ENCODE data around the gene SCN5A. TPM values are rescaled to one million over a fixed set of nuclear protein-coding genes. Genes with fewer than 3 reads are reported as not detected.

SCN5A gene
- total and polyA plus RNA-seq, 2 of the 13 experiments (the other 11 are each of a cell fraction or from before 2014, with no cell fraction given), result 0.22 TPM; not detected in 1

GRCh38 chr3:38564631-38565338 lies 84.7 kb downstream of the SCN5A start:
- Histone ChIP-seq H3K27ac (ENCODE audit: extremely low read length, insufficient read depth, low read length) (no peak overlapping the region), H3K4me3 (replicated peaks in 1 of 3; ENCODE audit: insufficient read depth in 1 of 3, low read depth in 2 of 3, low read length in 3 of 3) (no peak overlapping the region), H3K79me2 (ENCODE audit: insufficient read depth, low read length) (no peaks in the 10 kb centered on the region), H3K9me3 (ENCODE audit: low read length) (no peaks in the 10 kb centered on the region), H2AFZ (ENCODE audit: low read length) (no peak overlapping the region), H4K20me1 (ENCODE audit: insufficient read depth, low read length) (peaks cover 2% of the 10 kb centered on the region; the same call in 1 of the 2 replicates), H3K4me1 (ENCODE audit: insufficient read depth, low read length) (no peaks in the 10 kb centered on the region), H3K36me3 (replicated peaks in 1 of 2; ENCODE audit: control insufficient read depth in 1 of 2, insufficient read depth in 2 of 2, low read length in 2 of 2) (no peaks in the 10 kb centered on the region), H3K27me3 (ENCODE audit: control insufficient read depth in 1 of 2, insufficient read depth in 2 of 2, low read length in 2 of 2) (peaks cover 1 to 22% of the 10 kb centered on the region in 2 experiments; a peak in 3 of 5 replicates), H3K9ac (ENCODE audit: insufficient read depth, low read depth, low read length) (no peak overlapping the region), H3K4me2 (ENCODE audit: low read depth, low read length) (no peak overlapping the region)
- 7% methylated on average over 3 of the region's 6 CpGs for WGBS (ENCODE audit: low lambda C conversion rate)
- CTCF ChIA-PET (ENCODE audit: low intra/inter-chr PET ratio, low total read pairs), result no interaction called here
- DNase-seq (ENCODE audit: low spot score) (no peak), FAIRE-seq (no peak), ATAC-seq (no peak)
- no TSS peak for BruUV-seq (replicated peaks)
- in situ Hi-C loops (cut with HindIII; ENCODE audit: extremely low pct_ligation_motif_present, low pct_unique_long_range_greater_than_20kb), result no loop called here
- intact Hi-C loops (cut with micrococcal nuclease; ENCODE audit: unreplicated experiment), result no loop called here
- no peak for TF ChIP-seq FOXA1 (IDR thresholded peaks at IDR 0.05)
- TF ChIP-seq FOXA1 (CRISPR knock-in tag; IDR thresholded peaks at IDR 0.05), result no peak
- no peak for TF ChIP-seq MTF1 (CRISPR knock-in tag; IDR thresholded peaks at IDR 0.05)
- TF ChIP-seq SKI (IDR thresholded peaks at IDR 0.05; ENCODE audit: partially characterized antibody), result no peak
- no peak for TF ChIP-seq ELK4 (CRISPR knock-in tag; IDR thresholded peaks at IDR 0.05; ENCODE audit: borderline replicate concordance)
- TF ChIP-seq TBX2 (CRISPR knock-in tag; IDR thresholded peaks at IDR 0.05; ENCODE audit: borderline replicate concordance), result no peak
- TF ChIP-seq, protein P1, sequence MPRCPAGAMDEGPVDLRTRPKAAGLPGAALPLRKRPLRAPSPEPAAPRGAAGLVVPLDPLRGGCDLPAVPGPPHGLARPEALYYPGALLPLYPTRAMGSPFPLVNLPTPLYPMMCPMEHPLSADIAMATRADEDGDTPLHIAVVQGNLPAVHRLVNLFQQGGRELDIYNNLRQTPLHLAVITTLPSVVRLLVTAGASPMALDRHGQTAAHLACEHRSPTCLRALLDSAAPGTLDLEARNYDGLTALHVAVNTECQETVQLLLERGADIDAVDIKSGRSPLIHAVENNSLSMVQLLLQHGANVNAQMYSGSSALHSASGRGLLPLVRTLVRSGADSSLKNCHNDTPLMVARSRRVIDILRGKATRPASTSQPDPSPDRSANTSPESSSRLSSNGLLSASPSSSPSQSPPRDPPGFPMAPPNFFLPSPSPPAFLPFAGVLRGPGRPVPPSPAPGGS (CRISPR knock-in tag; IDR thresholded peaks at IDR 0.05), result no peak
- no peak for TF ChIP-seq HMG20A (CRISPR knock-in tag; IDR thresholded peaks at IDR 0.05; ENCODE audit: borderline replicate concordance)
- TF ChIP-seq CENPT (CRISPR knock-in tag; IDR thresholded peaks at IDR 0.05; ENCODE audit: low read depth), result no peak
- TF ChIP-seq ZNF816 (CRISPR knock-in tag; IDR thresholded peaks at IDR 0.05; ENCODE audit: borderline replicate concordance), result no peak
- no peak for TF ChIP-seq ZNF792 (CRISPR knock-in tag; IDR thresholded peaks at IDR 0.05)
- TF ChIP-seq ZNF550 (CRISPR knock-in tag; IDR thresholded peaks at IDR 0.05; ENCODE audit: borderline replicate concordance), result no peak
- no peak for TF ChIP-seq ZNF546 (CRISPR knock-in tag; conservative IDR thresholded peaks at IDR 0.05)
- TF ChIP-seq TIGD3 (CRISPR knock-in tag; IDR thresholded peaks at IDR 0.05; ENCODE audit: borderline replicate concordance), result no peak
- POLR2A ChIA-PET, result no interaction called here
